H9 (cell line): ENCODE measurements around the gene POU2AF1. TPM values are rescaled to one million over a fixed set of nuclear protein-coding genes. Genes with fewer than 3 reads are reported as not detected.

ENCODE experiments used
- DNase-seq: peaks from one replicate; pipeline ENCODE4 v3.0.0-alpha.2; 2017
- H2AFZ ChIP-seq: one replicate; pipeline ENCODE4 v1.6.1; 2013; ENCODE audit warnings: mild to moderate bottlenecking, low read length, control low read depth, moderate library complexity
- H2AK5ac ChIP-seq: 2 replicates; pipeline ENCODE4 v1.6.1; 2013; ENCODE audit warnings: low read length, control low read depth, mixed read lengths; ENCODE audit not compliant: insufficient read length
- H2BK120ac ChIP-seq: one replicate; pipeline ENCODE4 v1.6.1; 2013; ENCODE audit warnings: low read depth, mild to moderate bottlenecking, low read length, control low read depth, inconsistent platforms; ENCODE audit not compliant: poor library complexity, severe bottlenecking
- H2BK12ac ChIP-seq: 2 replicates; pipeline ENCODE4 v1.6.1; 2013; ENCODE audit warnings: low read length, control low read depth, mixed read lengths, low read depth; ENCODE audit not compliant: insufficient read length
- H2BK15ac ChIP-seq: 2 replicates; pipeline ENCODE4 v1.6.1; 2013; ENCODE audit warnings: low read depth, low read length, control low read depth
- H2BK20ac ChIP-seq: one replicate; pipeline ENCODE4 v1.6.1; 2013; ENCODE audit warnings: low read depth, mild to moderate bottlenecking, low read length, control low read depth, inconsistent platforms; ENCODE audit not compliant: poor library complexity, severe bottlenecking
- H2BK5ac ChIP-seq: 2 replicates; pipeline ENCODE4 v1.6.1; 2013; ENCODE audit warnings: low read length, control low read depth, mixed read lengths; ENCODE audit not compliant: insufficient read length
- H3K14ac ChIP-seq: 2 replicates; pipeline ENCODE4 v1.6.1; 2013; ENCODE audit warnings: low read length, control low read depth; ENCODE audit not compliant: insufficient read depth
- H3K18ac ChIP-seq: 2 replicates; pipeline ENCODE4 v1.6.1; 2013; ENCODE audit warnings: low read depth, mild to moderate bottlenecking, mixed read lengths, low read length, control low read depth; ENCODE audit not compliant: insufficient read length
- H3K23ac ChIP-seq: 2 replicates; pipeline ENCODE4 v1.6.1; 2013; ENCODE audit warnings: low read length, control low read depth, mixed read lengths, low read depth; ENCODE audit not compliant: insufficient read length
- H3K23me2 ChIP-seq: 2 replicates; pipeline ENCODE4 v1.6.1; 2013; ENCODE audit warnings: low read depth, mild to moderate bottlenecking, mixed read lengths, low read length, control low read depth; ENCODE audit not compliant: insufficient read length, poor library complexity, severe bottlenecking
- H3K27ac ChIP-seq: 2 replicates; pipeline ENCODE4 v1.5.1; 2013; ENCODE audit warnings: low read length, control low read depth, mixed read lengths, low read depth; ENCODE audit not compliant: insufficient read length
- H3K27me3 ChIP-seq: 2 replicates; pipeline ENCODE4 v1.6.1; 2013; ENCODE audit warnings: low read length, control low read depth, inconsistent platforms; ENCODE audit not compliant: insufficient read depth
- H3K4ac ChIP-seq: 2 replicates; pipeline ENCODE4 v1.6.1; 2013; ENCODE audit warnings: low read depth, mild to moderate bottlenecking, control low read depth, inconsistent platforms, low read length, moderate library complexity
- H3K4me1 ChIP-seq: 2 replicates; pipeline ENCODE4 v1.6.1; 2013; ENCODE audit warnings: low read length, control low read depth, inconsistent platforms; ENCODE audit not compliant: insufficient read depth
- H3K4me2 ChIP-seq: 2 replicates; pipeline ENCODE4 v1.6.1; 2013; ENCODE audit warnings: low read length, control low read depth, mixed read lengths; ENCODE audit not compliant: insufficient read length, insufficient read depth
- H3K56ac ChIP-seq: 2 replicates; pipeline ENCODE4 v1.6.1; 2013; ENCODE audit warnings: low read depth, mild to moderate bottlenecking, mixed read lengths, low read length, control low read depth; ENCODE audit not compliant: insufficient read length
- H3K79me1 ChIP-seq: 2 replicates; pipeline ENCODE4 v1.6.1; 2013; ENCODE audit warnings: low read depth, mild to moderate bottlenecking, moderate library complexity, low read length, control low read depth, inconsistent platforms; ENCODE audit not compliant: insufficient read depth, poor library complexity, severe bottlenecking
- H3K79me2 ChIP-seq: 2 replicates; pipeline ENCODE4 v1.6.1; 2013; ENCODE audit warnings: low read length, control low read depth, inconsistent platforms; ENCODE audit not compliant: insufficient read depth
- H3K9ac ChIP-seq: 2 replicates; pipeline ENCODE4 v1.6.1; 2013; ENCODE audit warnings: low read length, control low read depth, mixed read lengths; ENCODE audit not compliant: insufficient read length; ENCODE audit errors: extremely low read depth
- H3K9me3 ChIP-seq: one replicate; pipeline ENCODE4 v1.6.1; 2013; ENCODE audit warnings: low read depth, low read length, inconsistent platforms; ENCODE audit not compliant: control insufficient read depth
- H3T11ph ChIP-seq: one replicate; pipeline ENCODE4 v1.6.1; 2013; ENCODE audit warnings: mild to moderate bottlenecking, low read length, control low read depth, inconsistent platforms
- H4K20me1 ChIP-seq: one replicate; pipeline ENCODE4 v1.6.1; 2013; ENCODE audit not compliant: control insufficient read depth, insufficient read length, insufficient read depth
- H4K5ac ChIP-seq: 2 replicates; pipeline ENCODE4 v1.6.1; 2013; ENCODE audit warnings: low read depth, mild to moderate bottlenecking, mixed read lengths, low read length, control low read depth; ENCODE audit not compliant: insufficient read length
- H4K8ac ChIP-seq: replicated peaks from 2 replicates; pipeline ENCODE4 v1.6.1; 2013; ENCODE audit warnings: low read length, control low read depth, mixed read lengths, low read depth; ENCODE audit not compliant: insufficient read length
- H4K91ac ChIP-seq: 2 replicates; pipeline ENCODE4 v1.6.1; 2013; ENCODE audit warnings: low read depth, mild to moderate bottlenecking, moderate library complexity, mixed read lengths, low read length, control low read depth; ENCODE audit not compliant: insufficient read length
- H3K27ac Mint-ChIP-seq, 3 experiments: 2 replicates in 2 of 3; 3 replicates in 1 of 3; pipeline ENCODE4 v1.8.0; 2020 to 2021; ENCODE audit warnings: mixed read lengths in 3 of 3, mild to moderate bottlenecking in 1 of 3, moderate library complexity in 1 of 3
- H3K27me3 Mint-ChIP-seq: 2 replicates; pipeline ENCODE4 v1.8.0; 2021; ENCODE audit warnings: low read depth, mild to moderate bottlenecking, moderate library complexity, mixed read lengths
- H3K36me3 Mint-ChIP-seq, 3 experiments: 2 replicates in 2 of 3; 3 replicates in 1 of 3; pipeline ENCODE4 v1.8.0; 2020 to 2021; ENCODE audit warnings: low read depth in 3 of 3, mixed read lengths in 3 of 3; ENCODE audit not compliant: insufficient read depth in 1 of 3
- H3K4me1 Mint-ChIP-seq, 2 experiments: 2 replicates each; pipeline ENCODE4 v1.8.0; 2020; ENCODE audit warnings: mixed read lengths in 2 of 2
- H3K4me3 Mint-ChIP-seq, 2 experiments: 2 replicates in 1 of 2; 3 replicates in 1 of 2; pipeline ENCODE4 v1.8.0; 2020 to 2021; ENCODE audit warnings: mild to moderate bottlenecking in 2 of 2, mixed read lengths in 2 of 2, moderate library complexity in 1 of 2
- H3K9me3 Mint-ChIP-seq, 2 experiments: 2 replicates in 1 of 2; 3 replicates in 1 of 2; pipeline ENCODE4 v1.8.0; 2020; ENCODE audit warnings: mild to moderate bottlenecking in 2 of 2, mixed read lengths in 2 of 2, moderate library complexity in 1 of 2
- CTCF ChIP-seq: fragments of 200-600 bp; sonication (generic); conservative IDR thresholded peaks from 3 replicates; pipeline ENCODE4 v1.8.0; 2021; ENCODE audit warnings: antibody characterized with exemption, mild to moderate bottlenecking
- WGBS: extraction: QIAGEN DNeasy Blood & Tissue Kit; methylation state at CpG from one replicate; pipeline ENCODE4 v1.1.7; 2013; ENCODE audit warnings: missing lambda C conversion rate, low lambda C conversion rate, mixed read lengths; ENCODE audit not compliant: insufficient read length; ENCODE audit errors: extremely low coverage; 5-methylcytosine and 5-hydroxymethylcytosine counted together
- total RNA-seq: library from RNA; stranded (reverse); gene quantifications from 2 replicates; pipeline ENCODE4 v1.2.1, GENCODE V29; 2021

Gene POU2AF1
- total RNA-seq, 1 experiment from 2014 or later, result not detected

DNA sequence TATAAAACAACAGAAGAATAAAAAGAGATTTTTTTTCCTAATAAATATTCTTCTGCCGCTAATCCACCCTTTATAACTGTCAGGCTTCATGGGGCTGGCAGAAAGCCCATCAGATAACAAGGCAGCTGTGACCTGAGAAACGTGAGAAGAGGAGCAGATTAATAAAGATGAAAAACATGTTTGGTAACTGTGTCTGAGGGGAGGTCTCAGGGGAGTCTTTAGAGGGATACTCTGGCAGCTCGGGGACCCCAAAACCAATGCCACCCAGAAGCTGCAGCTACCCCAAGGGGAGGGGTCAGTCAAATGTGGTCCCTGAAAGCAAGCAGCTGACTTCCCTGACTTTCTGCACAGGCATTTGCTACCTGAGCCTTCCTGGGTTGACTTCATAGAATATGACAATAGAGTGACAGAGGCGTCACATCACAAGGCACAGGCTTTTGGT lies 48.4 kb upstream of the POU2AF1 start:
- H3K4me3 Mint-ChIP-seq, result no peak overlapping the region
- no peak overlapping the region for H2AFZ ChIP-seq
- H3K27ac ChIP-seq, result no peak overlapping the region
- peaks cover 8% of the 10 kb centered on the region for H3K4me1 ChIP-seq
- H3K36me3 Mint-ChIP-seq, result no peaks in the 10 kb centered on the region
- no peak overlapping the region for H2BK15ac ChIP-seq
- no peaks in the 10 kb centered on the region for H3K27me3 ChIP-seq
- H3K4ac ChIP-seq, result no peak overlapping the region
- peaks cover 2% of the 10 kb centered on the region; the same call in 1 of the 2 replicates for H3K27me3 Mint-ChIP-seq
- no peak overlapping the region for H3T11ph ChIP-seq
- no peak overlapping the region for H4K8ac ChIP-seq
- TF ChIP-seq CTCF, result no peak
- no peaks in the 10 kb centered on the region for H4K20me1 ChIP-seq
- H2BK20ac ChIP-seq, result no peak overlapping the region
- no peak overlapping the region for H2BK5ac ChIP-seq
- H3K14ac ChIP-seq, result no peak overlapping the region
- no peak overlapping the region for H3K18ac ChIP-seq
- no peak overlapping the region for H2BK12ac ChIP-seq
- no peak overlapping the region for H3K4me2 ChIP-seq
- peaks cover 15 to 17% of the 10 kb centered on the region in 2 experiments for H3K4me1 Mint-ChIP-seq
- H3K56ac ChIP-seq, result no peak overlapping the region
- no peaks in the 10 kb centered on the region for H3K23me2 ChIP-seq
- H3K23ac ChIP-seq, result no peak overlapping the region
- H2BK120ac ChIP-seq, result no peak overlapping the region
- no peak for DNase-seq
- WGBS, result no CpG with 5 or more reads among the region's 4 CpGs
- H3K27ac Mint-ChIP-seq, result no peak overlapping the region
- H2AK5ac ChIP-seq, result no peak overlapping the region
- no peaks in the 10 kb centered on the region for H3K9me3 ChIP-seq
- no peak overlapping the region for H3K9ac ChIP-seq
- no peaks in the 10 kb centered on the region for H3K79me1 ChIP-seq
- H4K5ac ChIP-seq, result no peak overlapping the region
- H3K9me3 Mint-ChIP-seq, result no peaks in the 10 kb centered on the region
- H3K79me2 ChIP-seq, result no peaks in the 10 kb centered on the region
- H4K91ac ChIP-seq, result no peak overlapping the region
